ENCODE results near the gene SUMO3. TPM values are rescaled to one million over a fixed set of nuclear protein-coding genes. Genes with fewer than 3 reads are reported as not detected.

SUMO3 gene
- total and polyA plus RNA-seq, 10 of the 15 experiments (the other 5 are each of a cell fraction or from before 2014, with no cell fraction given) = 14.3 to 164 (median 89.9) TPM

DNA sequence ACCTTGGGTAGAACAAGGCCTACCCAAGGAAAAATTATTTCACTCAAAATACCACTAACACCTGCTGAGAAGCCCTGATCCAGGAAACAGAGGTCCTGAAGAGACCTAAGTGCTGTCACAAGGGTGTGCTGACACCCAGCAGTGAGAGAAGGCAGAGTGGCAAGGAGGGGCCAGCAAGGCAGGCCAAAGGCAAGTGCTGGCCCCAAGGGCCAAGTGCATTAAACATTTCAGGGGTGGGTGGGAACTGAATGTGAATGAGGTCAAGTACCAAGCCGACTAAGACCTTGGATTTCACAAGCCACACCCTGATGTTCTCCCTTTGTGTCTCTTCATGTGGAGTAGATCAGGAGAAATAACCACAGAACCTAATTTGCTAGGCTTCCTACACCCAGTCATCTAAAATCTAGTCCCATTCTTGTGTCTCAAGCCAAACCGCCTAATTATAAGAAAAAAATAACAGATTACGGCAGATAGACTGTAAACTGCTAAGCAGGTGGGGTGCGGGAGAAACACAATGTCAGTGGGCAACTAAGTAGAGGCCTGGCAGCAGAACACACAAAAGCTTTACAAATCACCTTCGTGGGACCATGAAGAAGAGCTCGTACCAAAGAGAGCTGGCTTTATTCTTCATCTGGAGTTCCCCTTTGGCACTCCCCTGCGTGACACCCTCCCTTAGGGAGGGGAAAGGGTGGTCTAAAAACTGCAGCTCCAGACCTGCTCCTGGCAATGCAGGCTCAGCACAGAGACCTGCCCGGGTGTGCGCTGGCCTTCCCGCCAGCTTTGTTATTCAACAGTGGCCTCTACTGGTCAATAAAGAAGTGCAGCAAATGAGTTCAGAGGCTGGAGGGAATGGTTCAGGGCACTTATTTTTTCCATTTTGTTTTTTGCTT, 24.9 kb downstream of the SUMO3 start (continued):
- no peak for TF ChIP-seq ZBTB11 (CRISPR knock-in tag; IDR thresholded peaks at IDR 0.05)
- TF ChIP-seq TCF12 (IDR thresholded peaks at IDR 0.05; ENCODE audit: low read depth, low read length) = 0 out of 2 replicates have a peak, but pooled peaks have one; percentile 24
- no peak for TF ChIP-seq ZNF622 (IDR thresholded peaks at IDR 0.05)
- TF ChIP-seq RFX5 (IDR thresholded peaks at IDR 0.05; ENCODE audit: low read depth, low read length) = no peak
- TF ChIP-seq DPF2 (IDR thresholded peaks at IDR 0.05) = no peak
- TF ChIP-seq YBX1 (IDR thresholded peaks at IDR 0.05) = no peak
- TF ChIP-seq IRF5 (IDR thresholded peaks at IDR 0.05; ENCODE audit: borderline replicate concordance) = no peak
- TF ChIP-seq PRDM15 (CRISPR knock-in tag; IDR thresholded peaks at IDR 0.05) = no peak
- peak; percentile 38; the same call in 1 of the 2 replicates for TF ChIP-seq SMC3 (IDR thresholded peaks at IDR 0.05; ENCODE audit: borderline replicate concordance, low read length)
- TF ChIP-seq E2F8 (IDR thresholded peaks at IDR 0.05; ENCODE audit: low read depth, partially characterized antibody) = no peak
- no peak for TF ChIP-seq ZNF384 (IDR thresholded peaks at IDR 0.05; ENCODE audit: borderline replicate concordance, low read depth, low read length)
- TF ChIP-seq, protein P1, sequence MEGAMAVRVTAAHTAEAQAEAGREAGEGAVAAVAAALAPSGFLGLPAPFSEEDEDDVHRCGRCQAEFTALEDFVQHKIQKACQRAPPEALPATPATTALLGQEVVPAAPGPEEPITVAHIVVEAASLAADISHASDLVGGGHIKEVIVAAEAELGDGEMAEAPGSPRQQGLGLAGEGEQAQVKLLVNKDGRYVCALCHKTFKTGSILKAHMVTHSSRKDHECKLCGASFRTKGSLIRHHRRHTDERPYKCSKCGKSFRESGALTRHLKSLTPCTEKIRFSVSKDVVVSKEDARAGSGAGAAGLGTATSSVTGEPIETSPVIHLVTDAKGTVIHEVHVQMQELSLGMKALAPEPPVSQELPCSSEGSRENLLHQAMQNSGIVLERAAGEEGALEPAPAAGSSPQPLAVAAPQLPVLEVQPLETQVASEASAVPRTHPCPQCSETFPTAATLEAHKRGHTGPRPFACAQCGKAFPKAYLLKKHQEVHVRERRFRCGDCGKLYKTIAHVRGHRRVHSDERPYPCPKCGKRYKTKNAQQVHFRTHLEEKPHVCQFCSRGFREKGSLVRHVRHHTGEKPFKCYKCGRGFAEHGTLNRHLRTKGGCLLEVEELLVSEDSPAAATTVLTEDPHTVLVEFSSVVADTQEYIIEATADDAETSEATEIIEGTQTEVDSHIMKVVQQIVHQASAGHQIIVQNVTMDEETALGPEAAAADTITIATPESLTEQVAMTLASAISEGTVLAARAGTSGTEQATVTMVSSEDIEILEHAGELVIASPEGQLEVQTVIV (IDR thresholded peaks at IDR 0.05; ENCODE audit: borderline replicate concordance, partially characterized antibody) = no peak
- no peak for TF ChIP-seq MTA2 (IDR thresholded peaks at IDR 0.05; ENCODE audit: low read depth)
